Middle frontal gyrus (tissue), 1 donor: ENCODE measurements around the gene C3orf20.

ENCODE experiments used
- DNase-seq: peaks from one replicate; pipeline ENCODE4 v3.0.0-alpha.2; 2015; ENCODE audit warnings: low spot score; ENCODE audit errors: extremely low spot score

The C3orf20 gene

DNA sequence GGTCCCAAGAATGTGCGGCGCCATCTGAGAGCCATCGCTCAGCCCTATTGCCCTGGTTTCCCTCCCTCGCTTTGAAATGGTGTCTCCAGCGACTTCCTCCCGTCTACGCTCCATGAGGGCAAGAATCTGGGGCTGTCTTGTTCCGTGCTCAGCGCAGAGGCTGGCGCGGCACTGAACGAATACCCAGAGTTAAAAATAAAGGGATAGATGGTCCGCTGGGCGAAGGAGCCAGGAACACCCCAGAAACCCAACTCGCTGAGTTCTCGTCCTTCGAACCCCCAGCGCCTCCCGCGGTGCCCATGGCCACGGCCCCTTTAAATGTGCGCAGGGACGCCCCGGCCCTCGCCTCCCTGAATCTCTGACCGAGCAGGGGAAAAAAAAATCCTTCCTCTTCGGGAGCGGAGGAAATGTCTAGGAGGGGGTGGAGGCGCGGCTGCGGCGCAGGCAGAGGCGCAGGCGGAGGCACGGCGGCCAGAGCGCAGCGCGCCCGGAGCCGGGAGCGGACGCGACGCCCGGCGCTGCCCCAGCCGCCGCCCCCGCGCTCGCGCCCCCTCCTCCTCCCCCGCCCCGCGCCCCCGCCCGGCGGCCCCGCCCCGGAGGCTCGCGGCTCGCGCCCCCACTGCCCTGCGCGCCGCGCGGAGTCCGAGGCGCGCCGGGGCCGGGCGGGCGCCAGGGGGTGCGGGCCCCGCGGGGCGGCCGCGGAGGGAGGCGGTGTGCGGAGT lies 135.3 kb downstream of the C3orf20 start:
- DNase-seq, result no peak

DNA sequence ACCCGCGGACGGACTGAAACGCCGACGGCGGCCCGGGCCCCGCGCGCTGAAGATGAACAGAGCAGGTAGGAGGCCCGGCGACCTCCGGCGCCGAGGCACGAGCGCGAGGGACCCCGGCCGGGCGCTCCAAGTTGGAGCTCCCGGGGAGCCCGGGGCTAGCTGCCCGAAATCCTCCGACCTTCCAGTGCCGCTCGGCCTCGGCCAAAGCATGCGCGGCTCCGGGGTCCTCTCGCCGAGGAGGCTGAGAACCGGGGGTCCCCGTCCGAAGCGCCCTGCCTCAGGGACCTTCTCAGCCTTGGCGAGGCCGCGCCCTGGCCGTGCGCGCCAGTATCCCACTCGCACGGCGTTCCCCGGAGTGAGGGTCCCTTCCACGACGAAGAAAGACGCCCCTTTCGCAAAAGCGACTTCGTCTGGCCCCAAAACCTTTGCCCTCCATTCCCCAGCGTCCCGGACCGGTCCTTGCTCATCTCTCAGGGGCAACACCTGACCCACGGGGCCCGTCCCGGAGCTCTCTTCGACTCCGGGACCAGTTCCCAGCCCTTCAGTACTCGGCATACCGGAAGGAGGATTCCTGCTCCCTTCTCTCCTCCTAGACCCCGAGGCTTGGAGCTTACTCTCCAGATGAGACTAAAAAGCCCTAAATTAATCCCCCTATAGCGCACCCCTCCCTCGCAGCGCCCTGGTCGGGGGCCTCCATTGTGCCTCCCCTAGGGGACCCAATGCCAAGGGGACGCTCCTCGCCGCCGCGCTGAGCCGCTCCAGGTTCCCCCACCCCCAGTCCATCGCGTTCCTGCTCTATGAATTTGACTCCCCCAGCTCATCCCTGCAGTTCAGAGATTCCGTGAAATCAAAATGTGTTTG lies 136.1 kb downstream of the C3orf20 start:
- DNase-seq, result no peak

DNA sequence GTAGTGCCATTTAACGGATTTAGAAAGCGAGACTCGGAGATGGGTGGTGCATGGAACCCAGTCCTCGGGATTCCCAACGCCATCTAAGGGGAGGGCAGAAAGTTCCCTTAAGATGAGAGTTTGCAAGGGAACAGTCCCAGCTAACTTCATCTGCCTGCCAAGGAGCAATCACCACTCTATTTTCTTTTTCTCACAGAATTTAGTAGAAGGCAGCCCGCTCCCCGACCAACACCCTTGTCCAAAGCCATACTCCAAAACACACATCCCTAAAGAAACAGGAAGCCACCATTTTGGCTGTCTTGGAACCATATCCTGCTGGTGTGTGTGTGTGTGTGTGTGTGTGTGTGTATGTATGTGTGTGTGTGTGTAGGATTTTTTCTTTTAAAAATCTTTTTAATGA lies 136.7 kb downstream of the C3orf20 start:
- no peak for DNase-seq

DNA sequence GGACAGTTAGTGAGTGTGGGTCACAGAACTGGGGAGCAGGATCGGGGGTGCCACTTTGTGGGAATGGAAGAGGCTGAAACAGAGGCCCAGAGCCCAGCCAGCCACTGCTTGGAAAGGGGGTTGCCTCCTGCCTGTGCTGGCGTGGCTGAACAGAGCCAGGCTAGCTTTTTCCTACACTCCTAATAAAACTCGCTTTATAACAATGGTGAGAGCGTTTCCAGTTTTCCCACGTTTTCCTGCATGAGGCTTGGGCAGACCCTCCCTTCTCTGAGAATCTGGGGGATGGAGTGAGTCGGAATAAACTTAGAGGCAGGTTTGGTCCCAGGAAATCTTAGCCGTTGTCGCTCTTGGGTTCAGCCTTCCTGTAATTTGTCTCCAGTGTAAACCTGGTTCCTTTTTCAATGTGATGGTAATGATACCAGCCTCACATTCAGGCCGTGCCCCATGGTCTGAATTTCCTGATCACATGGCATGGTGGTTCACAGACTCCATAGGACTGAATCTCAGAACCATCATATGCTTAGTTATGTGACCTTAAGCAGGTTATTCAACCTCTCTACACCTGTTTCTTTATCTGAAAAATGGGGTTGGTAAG lies 137.4 kb downstream of the C3orf20 start:
- no peak for DNase-seq

DNA sequence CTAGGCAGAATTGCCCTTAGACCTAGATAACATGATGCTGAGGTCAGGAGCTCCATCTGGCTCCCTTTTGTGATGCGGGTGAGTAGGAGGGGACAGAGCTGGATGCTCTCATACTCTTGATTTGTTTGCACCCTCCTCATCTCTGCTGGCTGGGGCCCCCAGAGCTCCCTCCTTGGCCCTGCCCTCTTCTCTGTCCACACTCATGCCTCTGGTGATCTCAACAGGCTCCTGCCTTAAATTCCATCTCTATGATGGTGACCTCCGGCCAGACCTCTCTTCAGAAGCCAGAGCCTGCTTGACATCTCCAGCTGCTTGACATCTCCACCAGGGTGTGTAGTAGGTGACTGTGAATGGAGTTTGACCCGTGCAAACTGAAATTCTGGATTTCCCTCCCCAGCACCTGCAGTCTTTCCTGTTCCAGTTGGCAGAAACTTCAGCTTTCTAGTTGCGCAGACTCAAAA lies 139.5 kb downstream of the C3orf20 start:
- DNase-seq, result no peak

DNA sequence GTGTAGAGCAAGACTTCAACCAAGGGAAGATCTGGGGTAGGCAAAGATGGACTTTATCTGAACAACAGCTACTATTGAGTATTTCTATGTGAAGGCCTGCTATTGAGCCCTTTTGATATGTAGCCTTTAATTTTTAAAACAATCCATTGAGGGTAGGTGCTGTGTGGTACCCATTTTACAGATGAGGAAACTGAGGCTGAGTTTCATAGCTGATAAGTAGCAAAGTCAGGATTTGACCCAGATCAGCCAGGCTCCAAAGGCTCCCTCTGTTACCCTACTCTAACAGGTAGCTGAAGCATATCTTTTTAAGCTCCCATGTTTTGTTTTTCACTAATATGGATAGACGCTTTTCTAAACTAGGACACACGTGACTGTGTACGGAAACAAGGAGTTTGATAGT lies 141.4 kb downstream of the C3orf20 start:
- DNase-seq, result no peak

DNA sequence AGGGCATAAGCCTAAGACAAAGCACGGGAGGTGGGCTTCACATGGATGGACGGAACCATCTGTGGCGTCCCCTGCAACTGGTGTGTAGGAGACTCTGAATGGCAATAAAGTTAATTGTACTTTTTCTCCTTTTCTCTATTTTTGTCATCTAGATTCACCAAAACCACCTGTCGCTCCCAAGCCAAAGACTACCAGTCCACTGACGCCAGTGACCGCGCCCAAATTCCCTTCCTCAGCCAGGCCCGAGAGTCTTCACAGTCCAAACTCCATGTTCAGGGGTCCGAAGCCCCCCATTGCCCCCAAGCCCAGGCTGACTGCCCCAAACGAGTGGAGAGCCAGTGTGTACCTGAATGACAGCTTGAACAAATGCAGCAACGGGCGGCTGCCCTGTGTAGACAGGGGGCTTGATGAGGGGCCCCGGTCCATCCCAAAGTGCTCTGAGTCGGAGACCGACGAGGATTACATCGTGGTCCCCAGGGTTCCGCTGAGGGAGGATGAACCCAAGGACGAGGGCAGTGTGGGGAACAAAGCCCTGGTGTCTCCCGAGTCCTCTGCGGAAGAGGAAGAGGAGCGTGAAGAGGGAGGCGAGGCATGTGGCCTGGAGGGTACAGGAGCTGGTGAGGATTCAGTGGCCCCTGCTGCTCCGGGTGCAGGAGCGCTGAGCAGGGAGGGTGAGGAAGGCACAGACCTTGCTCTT lies 144.0 kb downstream of the C3orf20 start, which contains the start of gene FGD5:
TSS of gene FGD5 (plus strand) at position 159 of the 697 bp plus-strand sequence. CDS start at position 269, 110 bp downstream.
- DNase-seq, result no peak

DNA sequence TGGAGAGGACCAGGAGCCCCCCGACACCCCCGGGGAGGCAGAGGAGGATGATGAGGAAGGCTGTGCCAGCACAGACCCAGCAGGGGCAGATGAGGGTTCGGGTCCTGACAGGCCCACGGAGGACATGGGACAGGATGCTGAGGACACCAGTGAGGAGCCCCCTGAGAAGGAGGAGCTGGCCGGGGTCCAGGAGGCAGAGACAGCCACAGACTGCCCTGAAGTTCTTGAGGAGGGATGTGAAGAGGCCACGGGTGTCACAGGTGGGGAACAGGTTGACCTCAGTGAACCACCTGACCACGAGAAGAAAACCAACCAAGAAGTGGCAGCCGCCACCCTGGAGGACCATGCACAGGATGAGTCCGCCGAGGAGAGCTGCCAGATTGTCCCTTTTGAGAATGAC lies 144.7 kb downstream of the C3orf20 start:
- no peak for DNase-seq

DNA sequence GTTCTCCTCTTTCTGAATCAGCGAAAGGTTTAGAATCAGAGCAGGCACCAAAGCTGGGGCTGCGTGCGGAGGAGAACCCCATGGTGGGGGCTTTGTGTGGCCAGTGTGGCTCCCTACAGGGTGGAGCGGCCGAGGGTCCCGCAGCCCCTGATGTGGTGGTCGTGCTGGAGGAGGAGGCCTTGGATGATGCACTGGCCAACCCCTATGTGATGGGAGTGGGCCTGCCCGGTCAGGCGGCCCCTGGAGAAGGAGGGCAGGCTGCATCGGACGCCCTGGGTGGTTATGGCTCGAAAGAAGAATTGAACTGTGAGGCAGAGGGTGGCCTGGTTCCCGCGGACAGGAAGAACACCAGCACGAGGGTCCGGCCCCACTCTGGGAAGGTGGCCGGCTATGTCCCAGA lies 145.2 kb downstream of the C3orf20 start:
- DNase-seq, result no peak

DNA sequence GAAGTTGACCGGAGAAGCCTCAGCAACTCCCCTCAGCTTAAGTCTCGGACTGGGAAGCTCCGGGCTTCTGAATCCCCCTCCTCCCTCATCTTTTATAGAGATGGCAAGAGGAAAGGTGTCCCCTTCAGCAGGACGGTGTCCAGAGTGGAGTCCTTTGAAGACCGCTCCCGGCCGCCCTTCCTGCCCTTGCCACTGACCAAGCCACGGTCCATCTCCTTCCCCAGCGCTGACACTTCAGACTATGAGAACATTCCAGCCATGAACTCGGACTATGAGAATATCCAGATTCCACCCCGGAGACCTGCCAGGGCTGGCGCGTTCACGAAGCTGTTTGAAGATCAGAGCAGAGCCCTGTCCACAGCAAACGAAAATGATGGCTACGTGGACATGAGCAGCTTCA lies 146.2 kb downstream of the C3orf20 start:
- no peak for DNase-seq

DNA sequence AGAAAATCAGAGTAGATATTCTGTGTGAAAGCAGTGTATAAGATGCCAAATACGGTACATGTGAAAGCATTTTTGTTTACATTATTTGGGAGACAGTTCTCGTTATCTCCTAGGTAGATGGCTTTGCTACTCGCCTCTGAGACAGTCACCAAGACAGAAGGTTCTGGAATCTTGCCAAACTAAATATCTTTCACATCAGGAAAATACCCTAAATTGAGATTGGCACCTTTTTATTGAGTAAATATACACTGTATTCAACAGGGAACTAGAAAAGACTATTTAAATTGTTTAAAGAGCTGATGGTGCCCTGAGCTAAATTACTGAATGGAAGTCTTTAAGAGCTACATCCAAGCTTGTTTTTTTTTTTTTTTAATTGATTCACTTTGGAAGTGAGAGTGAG lies 147.2 kb downstream of the C3orf20 start:
- DNase-seq, result no peak
